K562 (cell line): Measurements from ENCODE around the gene ACOT13. TPM values are rescaled to one million over a fixed set of nuclear protein-coding genes. Genes with fewer than 3 reads are reported as not detected.

Experiments used
- CXXC5 ChIP-seq: fragments of 250-450 bp; sonication (Bioruptor Pico); IDR thresholded peaks from 2 replicates; pipeline ENCODE4 v1.8.0; 2022; ENCODE audit warnings: inconsistent platforms, mild to moderate bottlenecking, moderate library complexity
- EP300 ChIP-seq: IDR thresholded peaks from 2 replicates; pipeline ENCODE4 v1.6.1; 2012; ENCODE audit warnings: low read length, improper control_type of control experiment
- FOXK2 ChIP-seq, 2 experiments: fragments of 450-650 bp; IDR thresholded peaks in 1 of 2; conservative IDR thresholded peaks in 1 of 2; 2 replicates each; pipeline ENCODE4 v1.6.1; 2016; ENCODE audit warnings: low read depth in 2 of 2, mild to moderate bottlenecking in 1 of 2
- GTF2E2 ChIP-seq: fragments of 200-800 bp; sonication (Bioruptor generic); IDR thresholded peaks from 2 replicates; pipeline ENCODE4 v1.6.1; 2016; ENCODE audit warnings: missing genetic modification characterization, missing compliant biosample characterization
- HDGF ChIP-seq: fragments of 450-650 bp; IDR thresholded peaks from 2 replicates; pipeline ENCODE4 v1.6.1; 2016
- HNRNPLL ChIP-seq: fragments of 200-400 bp; formaldehyde crosslinking; IDR thresholded peaks from 2 replicates; pipeline ENCODE4 v1.6.1; 2017; ENCODE audit warnings: low read length, low read depth, mild to moderate bottlenecking; ENCODE audit not compliant: poor library complexity, severe bottlenecking
- NEUROD1 ChIP-seq: fragments of 150-350 bp; IDR thresholded peaks from 2 replicates; pipeline ENCODE4 v1.6.1; 2014; ENCODE audit warnings: borderline replicate concordance, low read length, low read depth; ENCODE audit not compliant: partially characterized antibody
- NR2C2 ChIP-seq, 2 experiments: fragments of 200-800 bp in 1 of 2; sonication (Bioruptor generic) in 1 of 2; sonication (generic) in 1 of 2; formaldehyde crosslinking in 1 of 2; IDR thresholded peaks; 2 replicates each; pipeline versions ENCODE4 v1.6.1 to v1.8.0; 2016 to 2022; ENCODE audit warnings: mild to moderate bottlenecking in 1 of 2, missing compliant biosample characterization in 1 of 2, missing genetic modification characterization in 1 of 2, missing genetic modification reagents in 1 of 2
- TCF7L2 ChIP-seq: fragments of 150-350 bp; IDR thresholded peaks from 2 replicates; pipeline ENCODE4 v1.6.1; 2016; ENCODE audit warnings: low read depth, mild to moderate bottlenecking, low read length, moderate library complexity
- TRIM24 ChIP-seq, 2 experiments: fragments of 450-650 bp; IDR thresholded peaks; 2 replicates each; pipeline ENCODE4 v1.6.1; 2016
- TSHZ1 ChIP-seq: fragments of 250-450 bp; sonication (Bioruptor Pico); IDR thresholded peaks from 2 replicates; pipeline ENCODE4 v1.4.0; 2020; ENCODE audit warnings: mild to moderate bottlenecking, moderate library complexity
- ZC3H11A ChIP-seq: IDR thresholded peaks from 2 replicates; pipeline ENCODE4 v1.6.1; 2012; ENCODE audit warnings: low read depth, low read length, improper control_type of control experiment
- ZNF134 ChIP-seq: fragments of 250-450 bp; sonication (Bioruptor Pico); conservative IDR thresholded peaks from 2 replicates; pipeline ENCODE4 v1.4.0; 2020
- ZNF347 ChIP-seq: fragments of 450-650 bp; formaldehyde crosslinking; IDR thresholded peaks from 2 replicates; pipeline ENCODE4 v1.4.0; 2020; ENCODE audit warnings: low read depth, mild to moderate bottlenecking, moderate library complexity
- ZNF586 ChIP-seq: fragments of 450-650 bp; formaldehyde crosslinking; conservative IDR thresholded peaks from 2 replicates; pipeline ENCODE4 v1.4.0; 2020; ENCODE audit warnings: mild to moderate bottlenecking, moderate library complexity
- ZNF717 ChIP-seq: fragments of 250-450 bp; sonication (Bioruptor Pico); IDR thresholded peaks from 2 replicates; pipeline ENCODE4 v1.5.0; 2021
- polyA plus RNA-seq, 8 experiments: library from polyadenylated mRNA; depleted of rRNA in 4 of 8; stranded (reverse) in 5 of 8; unstranded in 3 of 8; fragments of >200 nt; fragmentation: Nextera tagmentation in 2 of 8; fragmentation: Illumina TruSeq in 1 of 8; extraction: Ambion mirVana in 2 of 8; extraction: Trizol in 1 of 8; gene quantifications; 2 replicates each; pipeline versions ENCODE4 v1.2.1 to v1.2.3, GENCODE V29; 2011 to 2014; ENCODE audit warnings: inconsistent platforms in 1 of 8, missing spikeins in 1 of 8
- total RNA-seq, 7 experiments: library from RNA; depleted of rRNA in 6 of 7; stranded (reverse); fragments of >200 nt in 6 of 7; fragmentation: Illumina TruSeq in 2 of 7; extraction: Trizol in 2 of 7; gene quantifications; 2 replicates each; pipeline versions ENCODE4 v1.2.1 to v1.2.3, GENCODE V29; 2011 to 2021; ENCODE audit warnings: low replicate concordance in 1 of 7
- TF ChIP-seq, protein P1 (sequence below): fragments of 450-650 bp; IDR thresholded peaks from 2 replicates; pipeline ENCODE4 v1.6.1; 2016; ENCODE audit warnings: missing biosample characterization, missing genetic modification characterization
- TF ChIP-seq, protein P2 (sequence below): fragments of 200-800 bp; sonication (Bioruptor generic); IDR thresholded peaks from 2 replicates; pipeline ENCODE4 v1.6.1; 2017; ENCODE audit warnings: missing genetic modification characterization, missing compliant biosample characterization
- TF ChIP-seq, protein P3 (sequence below): sonication (generic); formaldehyde crosslinking; IDR thresholded peaks from 2 replicates; pipeline ENCODE4 v1.8.0; 2022; ENCODE audit warnings: mild to moderate bottlenecking, missing genetic modification reagents

ACOT13 gene
- total and polyA plus RNA-seq, 9 of the 15 experiments (the other 6 are each of a cell fraction or from before 2014, with no cell fraction given), result 14.1 to 129 (median 65.7) TPM

DNA sequence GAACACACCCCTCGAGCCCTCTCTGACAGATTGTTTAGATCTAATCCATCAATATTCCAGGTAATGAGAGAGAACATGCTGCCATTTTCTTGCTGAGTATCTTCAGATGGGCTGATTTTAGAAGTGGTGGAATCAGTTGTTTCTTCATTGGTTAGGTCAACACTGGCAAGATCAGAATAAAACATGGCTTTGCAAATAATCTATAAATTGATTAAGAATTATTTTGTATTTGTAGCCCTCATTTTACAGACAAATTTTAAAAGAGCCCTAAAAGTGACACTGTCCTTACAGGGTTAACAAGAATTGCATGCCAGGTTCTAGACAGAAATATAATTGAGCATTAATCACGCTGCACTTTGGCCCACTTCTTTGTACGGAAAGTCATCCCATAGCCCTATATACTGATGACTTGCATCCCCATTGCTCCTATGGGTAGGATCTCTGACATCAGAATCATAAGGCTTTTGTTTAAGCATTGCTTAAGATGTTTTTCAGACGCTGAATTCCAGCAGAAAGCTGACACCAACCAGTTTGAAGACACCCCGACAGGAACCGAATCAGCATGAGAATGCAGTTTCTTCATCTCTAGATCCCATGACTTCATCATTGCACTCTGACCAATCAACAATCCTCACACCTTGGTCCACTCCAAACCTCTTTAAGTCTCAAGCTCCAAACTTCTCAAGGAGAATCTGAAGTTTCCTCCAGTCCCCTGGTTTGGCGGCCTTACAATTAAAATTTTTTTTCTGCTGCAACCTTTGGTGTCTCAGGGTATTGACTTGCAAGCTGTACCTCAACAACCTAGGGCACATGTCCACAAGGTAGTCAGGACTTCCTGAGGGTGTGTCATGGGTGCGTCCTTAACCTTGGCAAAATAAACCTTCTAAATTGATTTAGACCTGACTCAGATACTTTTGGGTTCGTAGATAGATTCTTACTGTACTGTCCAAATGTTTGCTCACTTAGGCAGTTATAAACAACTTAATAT lies 8.0 kb upstream of the ACOT13 start (continued):
- TF ChIP-seq, protein P1, sequence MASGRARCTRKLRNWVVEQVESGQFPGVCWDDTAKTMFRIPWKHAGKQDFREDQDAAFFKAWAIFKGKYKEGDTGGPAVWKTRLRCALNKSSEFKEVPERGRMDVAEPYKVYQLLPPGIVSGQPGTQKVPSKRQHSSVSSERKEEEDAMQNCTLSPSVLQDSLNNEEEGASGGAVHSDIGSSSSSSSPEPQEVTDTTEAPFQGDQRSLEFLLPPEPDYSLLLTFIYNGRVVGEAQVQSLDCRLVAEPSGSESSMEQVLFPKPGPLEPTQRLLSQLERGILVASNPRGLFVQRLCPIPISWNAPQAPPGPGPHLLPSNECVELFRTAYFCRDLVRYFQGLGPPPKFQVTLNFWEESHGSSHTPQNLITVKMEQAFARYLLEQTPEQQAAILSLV (tag), result no peak
- TF ChIP-seq ZNF717 (CRISPR knock-in tag) (no peak), TRIM24 (IDR thresholded peaks at IDR 0.05) (peak; percentile 63 to 85; a peak in 3 of 4 replicates), ZNF586 (CRISPR knock-in tag) (no peak), EP300 (peak; percentile 75), TSHZ1 (CRISPR knock-in tag) (no peak), FOXK2 (conservative IDR thresholded peaks at IDR 0.05 in 1 of 2, IDR thresholded peaks at IDR 0.05 in 1 of 2; ENCODE audit: low read depth in 2 of 2) (0 out of 4 replicates have a peak, but pooled peaks of 1 of the 2 experiments have one; percentile 32), ZNF134 (no peak), HNRNPLL (no peak), ZC3H11A (no peak), CXXC5 (CRISPR knock-in tag) (0 out of 2 replicates have a peak, but pooled peaks have one; percentile 39), NEUROD1 (peak; percentile 15), ZNF347 (CRISPR knock-in tag) (no peak), GTF2E2 (tag) (no peak), NR2C2 (CRISPR knock-in tag; IDR thresholded peaks at IDR 0.05) (no peak), NR2C2 (tag; IDR thresholded peaks at IDR 0.05) (peak; percentile 53; the same call in 1 of the 2 replicates), HDGF (no peak), TCF7L2 (no peak)
- TF ChIP-seq, protein P2, sequence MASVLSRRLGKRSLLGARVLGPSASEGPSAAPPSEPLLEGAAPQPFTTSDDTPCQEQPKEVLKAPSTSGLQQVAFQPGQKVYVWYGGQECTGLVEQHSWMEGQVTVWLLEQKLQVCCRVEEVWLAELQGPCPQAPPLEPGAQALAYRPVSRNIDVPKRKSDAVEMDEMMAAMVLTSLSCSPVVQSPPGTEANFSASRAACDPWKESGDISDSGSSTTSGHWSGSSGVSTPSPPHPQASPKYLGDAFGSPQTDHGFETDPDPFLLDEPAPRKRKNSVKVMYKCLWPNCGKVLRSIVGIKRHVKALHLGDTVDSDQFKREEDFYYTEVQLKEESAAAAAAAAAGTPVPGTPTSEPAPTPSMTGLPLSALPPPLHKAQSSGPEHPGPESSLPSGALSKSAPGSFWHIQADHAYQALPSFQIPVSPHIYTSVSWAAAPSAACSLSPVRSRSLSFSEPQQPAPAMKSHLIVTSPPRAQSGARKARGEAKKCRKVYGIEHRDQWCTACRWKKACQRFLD (CRISPR knock-in tag), result peak; percentile 65; the same call in 1 of the 2 replicates
- TF ChIP-seq, protein P3, sequence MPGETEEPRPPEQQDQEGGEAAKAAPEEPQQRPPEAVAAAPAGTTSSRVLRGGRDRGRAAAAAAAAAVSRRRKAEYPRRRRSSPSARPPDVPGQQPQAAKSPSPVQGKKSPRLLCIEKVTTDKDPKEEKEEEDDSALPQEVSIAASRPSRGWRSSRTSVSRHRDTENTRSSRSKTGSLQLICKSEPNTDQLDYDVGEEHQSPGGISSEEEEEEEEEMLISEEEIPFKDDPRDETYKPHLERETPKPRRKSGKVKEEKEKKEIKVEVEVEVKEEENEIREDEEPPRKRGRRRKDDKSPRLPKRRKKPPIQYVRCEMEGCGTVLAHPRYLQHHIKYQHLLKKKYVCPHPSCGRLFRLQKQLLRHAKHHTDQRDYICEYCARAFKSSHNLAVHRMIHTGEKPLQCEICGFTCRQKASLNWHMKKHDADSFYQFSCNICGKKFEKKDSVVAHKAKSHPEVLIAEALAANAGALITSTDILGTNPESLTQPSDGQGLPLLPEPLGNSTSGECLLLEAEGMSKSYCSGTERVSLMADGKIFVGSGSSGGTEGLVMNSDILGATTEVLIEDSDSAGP (CRISPR knock-in tag), result no peak
